GM12864 (cell line): ENCODE data around the gene DUOXA2.
"Not testable (repeated sequence)": the region's sequence is repeated elsewhere in the genome, so short reads cannot be mapped to it uniquely, and the experiment has no call there.

Source experiments
- DNase-seq: peaks from one replicate; pipeline ENCODE4 v3.0.0-alpha.2; 2011; ENCODE audit warnings: low read depth
- H3K4me3 ChIP-seq: 2 replicates; pipeline ENCODE4 v1.5.1; 2011; ENCODE audit warnings: mild to moderate bottlenecking, low read depth, low read length, control low read depth
- CTCF ChIP-seq: IDR thresholded peaks from 2 replicates; pipeline ENCODE4 v1.5.1; 2011; ENCODE audit warnings: low read depth, mild to moderate bottlenecking, moderate library complexity, low read length, control low read depth, inconsistent platforms; ENCODE audit errors: missing control alignments

DUOXA2 gene

GRCh38 chr15:45130291-45131000, 16.3 kb downstream of the DUOXA2 start:
- TF ChIP-seq CTCF: no peak
- no peak overlapping the region for H3K4me3 ChIP-seq
- DNase-seq: no peak

- no peak for TF ChIP-seq CTCF
- H3K4me3 ChIP-seq: no peak overlapping the region
- no peak for DNase-seq
These were observed 17.4 kb downstream of the DUOXA2 start for GRCh38 chr15:45131510-45131909.

GRCh38 chr15:45132844-45133560, 18.9 kb downstream of the DUOXA2 start:
- no peak for TF ChIP-seq CTCF
- no peak overlapping the region for H3K4me3 ChIP-seq
- no peak for DNase-seq

GRCh38 chr15:45133561-45133920, 19.4 kb downstream of the DUOXA2 start:
- H3K4me3 ChIP-seq: no peak overlapping the region
- DNase-seq: no peak
- no peak for TF ChIP-seq CTCF

- no peak overlapping the region for H3K4me3 ChIP-seq
- TF ChIP-seq CTCF: no peak
- no peak for DNase-seq
These were observed 19.9 kb downstream of the DUOXA2 start for GRCh38 chr15:45134046-45134445.

GRCh38 chr15:45134682-45135604, 20.8 kb downstream of the DUOXA2 start:
- no peak for DNase-seq
- no peak for TF ChIP-seq CTCF
- no peak overlapping the region for H3K4me3 ChIP-seq

- H3K4me3 ChIP-seq, DNase-seq: not testable (repeated sequence)
These were observed 21.7 kb downstream of the DUOXA2 start for GRCh38 chr15:45135705-45136377.
